Middle frontal gyrus (tissue), 1 donor: ENCODE results near the gene WBP1L.
"Not testable (repeated sequence)": the region's sequence is repeated elsewhere in the genome, so short reads cannot be mapped to it uniquely, and the experiment has no call there.

ENCODE experiments used
- DNase-seq: peaks from one replicate; pipeline ENCODE4 v3.0.0-alpha.2; 2015; ENCODE audit warnings: low spot score; ENCODE audit errors: extremely low spot score

Gene WBP1L

DNA sequence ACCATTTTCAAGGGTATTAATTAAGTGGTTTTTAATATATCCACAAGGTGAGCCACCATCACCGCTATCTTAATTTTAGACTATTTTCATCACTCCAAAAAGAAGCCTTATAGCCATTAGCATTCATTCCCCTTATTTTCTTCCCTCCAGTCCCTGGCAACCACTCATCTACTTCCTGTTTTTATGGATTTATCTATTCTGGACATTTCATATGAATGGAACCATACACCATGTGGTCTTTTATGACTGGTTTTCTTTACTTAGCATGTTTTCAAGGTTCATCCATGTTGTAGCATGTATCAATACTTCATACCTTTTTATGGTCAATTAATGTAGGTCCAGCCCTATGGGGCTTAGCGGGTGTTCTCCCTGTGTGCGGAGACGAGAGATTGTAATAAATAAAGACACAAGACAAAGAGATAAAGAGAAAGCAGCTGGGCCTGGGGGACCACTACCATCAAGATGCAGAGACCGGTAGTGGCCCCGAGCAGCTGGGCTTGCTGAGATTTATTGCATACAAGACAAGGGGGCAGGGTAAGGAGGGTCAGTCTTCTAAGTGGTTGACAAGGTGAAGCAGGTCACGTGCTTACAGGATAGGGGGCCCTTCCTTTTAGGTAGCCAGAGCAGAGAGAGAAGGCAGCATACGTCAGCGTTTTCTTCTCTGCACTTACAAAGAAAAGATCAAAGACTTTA lies 14.6 kb downstream of the WBP1L start:
- DNase-seq, result no peak

DNA sequence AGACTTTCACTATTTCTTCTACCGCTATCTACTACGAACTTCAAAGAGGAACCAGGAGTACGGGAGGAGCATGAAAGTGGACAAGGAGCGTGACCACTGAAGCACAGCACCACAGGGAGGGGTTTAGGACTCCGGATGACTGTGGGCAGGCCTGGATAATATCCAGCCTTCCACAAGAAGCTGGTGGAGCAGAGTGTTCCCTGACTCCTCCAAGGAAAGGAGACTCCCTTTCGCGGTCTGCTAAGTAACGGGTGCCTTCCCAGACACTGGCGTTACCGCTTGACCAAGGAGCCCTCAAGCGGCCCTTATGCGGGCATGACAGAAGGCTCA lies 15.2 kb downstream of the WBP1L start:
- DNase-seq, result not testable (repeated sequence)

DNA sequence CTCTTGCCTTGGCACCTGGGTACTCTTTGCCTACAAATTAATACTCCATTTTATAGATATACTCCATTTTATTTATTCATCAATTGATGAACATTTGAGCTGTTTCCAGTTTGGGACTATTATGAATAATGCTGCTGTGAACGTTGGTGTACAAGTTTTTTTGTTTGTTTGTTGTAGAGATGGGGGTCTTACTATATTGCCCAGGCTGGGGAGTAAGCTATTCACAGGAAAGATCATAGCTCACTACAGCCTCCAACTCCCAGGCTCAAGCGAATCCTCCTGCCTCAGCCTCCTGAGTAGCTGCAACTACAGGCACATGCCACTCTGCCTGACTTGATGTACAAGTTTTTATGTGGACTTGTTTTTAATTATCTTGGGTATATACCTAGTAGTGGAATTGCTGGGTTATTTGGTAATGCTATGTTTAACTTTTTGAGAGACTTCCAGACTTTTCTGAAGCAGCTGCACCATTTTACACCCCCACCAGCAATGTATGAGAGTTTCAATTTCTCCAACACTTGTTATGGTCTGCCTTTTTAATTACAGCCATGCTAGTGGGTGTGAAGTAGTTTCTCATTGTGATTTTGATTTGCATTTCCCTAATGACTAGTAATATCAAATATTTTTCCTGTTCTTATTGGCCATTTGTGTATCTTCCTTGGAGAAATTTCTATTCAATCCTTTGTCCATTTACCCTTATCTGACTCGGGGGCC lies 15.9 kb downstream of the WBP1L start:
- no peak for DNase-seq

DNA sequence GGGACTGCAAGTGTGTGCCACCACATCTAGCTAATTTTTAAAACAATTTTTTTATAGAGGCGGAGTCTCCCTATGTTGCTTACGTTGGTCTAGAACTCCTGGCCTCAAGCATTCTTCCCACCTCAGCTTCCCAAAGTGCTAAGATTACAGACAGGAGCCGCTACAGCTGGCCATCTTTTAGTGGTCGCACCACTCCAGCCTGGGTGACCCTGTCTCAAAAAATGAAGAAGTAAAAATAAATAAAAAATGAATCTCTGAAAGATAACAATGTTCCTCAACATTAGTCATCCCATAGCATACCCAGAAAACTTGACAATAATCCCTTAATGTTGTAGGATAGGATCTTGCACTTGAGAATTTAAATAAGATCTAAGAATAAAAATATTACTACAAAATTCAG lies 18.2 kb downstream of the WBP1L start:
- DNase-seq, result no peak

DNA sequence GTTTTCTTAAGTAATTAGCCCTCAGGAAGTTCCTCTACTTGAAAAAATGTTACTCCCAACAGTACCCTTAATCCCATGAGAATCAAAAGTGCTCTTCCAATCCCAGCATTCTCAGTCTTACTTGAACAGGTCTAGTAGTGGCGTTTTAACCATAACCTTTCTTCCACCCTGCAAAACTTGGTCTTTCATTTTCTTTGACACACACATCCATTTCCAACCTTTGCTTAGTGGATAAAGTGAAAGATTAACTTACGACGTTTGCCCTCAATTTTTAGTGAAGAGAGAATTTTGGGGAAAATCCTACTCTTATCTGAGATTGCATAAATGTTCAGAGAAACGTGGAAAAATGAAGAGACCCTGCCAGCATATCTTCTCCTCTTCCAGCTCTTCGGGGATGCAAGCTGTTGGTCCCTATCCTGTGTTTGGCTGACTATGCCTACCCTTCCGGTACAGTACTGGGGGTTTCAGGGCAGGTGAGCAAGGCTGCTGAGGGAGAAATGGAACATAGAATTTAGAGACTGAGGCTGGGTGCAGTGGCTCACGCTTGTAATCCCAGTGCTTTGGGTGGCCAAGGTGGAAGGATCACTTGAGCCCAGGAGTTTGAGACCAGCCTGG lies 18.8 kb downstream of the WBP1L start:
- no peak for DNase-seq

DNA sequence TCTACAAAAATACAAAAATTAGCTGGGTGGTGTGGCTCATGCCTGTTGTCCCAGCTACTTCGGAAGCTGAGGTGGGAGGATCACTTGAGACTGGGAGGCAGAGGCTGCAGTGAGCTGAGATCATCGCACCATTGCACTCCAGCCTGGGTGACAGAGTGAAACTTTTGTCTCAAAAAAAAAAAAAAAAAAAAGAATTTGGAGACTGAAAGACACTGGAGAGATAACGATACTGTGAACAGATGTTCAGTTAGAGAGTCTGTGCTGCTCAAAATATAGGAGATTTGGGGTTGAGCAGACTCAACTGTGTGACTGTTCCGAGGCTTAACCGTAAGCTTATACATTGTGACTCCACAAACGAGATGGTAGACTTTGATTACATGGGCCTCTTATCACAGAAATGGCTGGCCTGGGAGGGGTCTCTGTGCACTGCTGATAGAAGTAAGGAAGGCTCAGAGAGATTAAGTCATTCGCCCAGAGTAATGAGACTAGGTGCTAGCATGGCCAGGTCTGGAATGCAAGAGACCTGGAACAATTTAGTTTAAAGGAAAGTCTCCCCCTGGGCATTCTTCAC lies 19.4 kb downstream of the WBP1L start:
- DNase-seq, result no peak

DNA sequence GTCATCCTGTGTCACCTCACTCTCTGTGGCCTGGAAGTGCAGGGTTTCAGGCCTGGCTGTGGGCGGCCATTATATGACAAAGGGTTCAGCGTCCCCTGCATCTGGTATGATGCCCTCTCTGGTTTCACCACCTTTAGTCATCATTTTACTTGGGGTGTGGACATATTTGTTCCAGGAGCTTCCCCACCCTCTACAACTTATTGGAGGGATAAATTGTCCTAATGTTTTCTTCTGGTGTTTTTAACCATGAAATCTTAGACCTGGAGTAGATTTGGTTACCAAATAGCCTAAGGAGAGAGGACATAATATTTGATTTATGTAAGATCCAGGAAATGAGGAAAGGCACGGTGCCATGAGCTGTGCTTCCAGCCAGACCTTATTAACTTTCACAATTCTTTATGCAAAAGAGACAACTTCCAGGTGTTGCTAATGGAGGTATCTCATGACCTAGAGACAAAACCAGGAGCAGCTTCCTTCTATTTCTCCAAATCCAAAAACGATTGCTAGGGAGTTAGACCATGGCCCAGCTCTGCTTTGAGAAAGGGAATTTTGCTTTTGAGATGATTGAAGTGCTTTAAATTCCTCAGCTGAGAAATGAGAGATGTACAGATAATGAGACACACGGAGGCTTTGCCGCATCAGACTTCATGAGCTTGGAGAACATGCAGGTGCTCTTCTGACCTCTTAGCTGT lies 20.9 kb downstream of the WBP1L start:
- no peak for DNase-seq

DNA sequence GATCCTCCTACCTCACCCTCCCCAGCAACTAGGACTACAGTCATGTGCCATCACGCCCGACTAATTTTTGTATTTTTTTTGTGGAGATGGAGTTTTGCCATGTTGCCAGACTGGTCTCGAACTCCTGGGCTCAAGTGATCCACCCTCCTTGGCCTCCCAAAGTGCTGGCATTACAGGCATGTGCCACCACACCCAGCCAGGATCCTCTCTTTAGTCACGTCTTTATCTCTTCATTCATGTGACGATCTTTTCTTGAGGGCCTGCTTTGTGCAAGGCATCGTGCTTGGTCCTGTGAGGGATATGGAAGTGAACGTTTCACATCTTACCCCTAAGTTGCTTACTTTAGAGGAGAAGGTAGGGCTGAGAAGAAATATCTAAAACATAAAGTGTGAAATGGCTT lies 21.6 kb downstream of the WBP1L start:
- no peak for DNase-seq

DNA sequence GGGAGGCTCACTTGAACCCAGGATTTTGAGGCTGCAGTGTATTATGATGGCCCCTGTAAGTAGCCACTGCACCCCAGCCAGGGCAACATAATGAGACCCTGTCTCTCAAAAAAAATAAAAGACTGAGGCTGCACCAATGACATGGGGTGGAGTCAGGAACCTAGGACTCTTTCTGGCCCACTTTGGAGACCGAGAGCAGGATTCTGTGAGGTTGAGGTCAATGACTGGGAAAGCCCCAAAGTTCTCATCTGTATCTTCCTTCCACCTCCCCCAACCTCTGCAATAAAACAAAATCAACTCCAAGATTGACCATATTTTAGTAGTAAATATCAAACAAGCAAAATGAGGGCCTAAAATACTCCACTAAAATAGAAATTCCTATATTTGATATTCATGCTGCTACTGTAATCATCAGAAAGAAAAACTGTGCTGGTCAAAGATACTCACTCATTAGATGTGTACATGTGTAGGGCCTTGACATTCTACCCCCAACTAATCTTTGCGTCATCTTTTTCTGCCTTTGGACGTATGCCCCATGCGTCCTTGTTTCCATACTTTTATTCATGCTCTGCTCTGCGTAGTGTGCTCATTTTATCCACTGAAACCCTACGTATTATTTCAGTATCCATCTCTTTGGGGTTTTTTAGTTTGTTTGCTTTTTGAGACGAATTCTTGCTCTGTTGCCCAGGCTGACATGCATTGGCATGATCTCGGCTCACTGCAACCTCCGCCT lies 23.8 kb downstream of the WBP1L start:
- DNase-seq, result no peak

DNA sequence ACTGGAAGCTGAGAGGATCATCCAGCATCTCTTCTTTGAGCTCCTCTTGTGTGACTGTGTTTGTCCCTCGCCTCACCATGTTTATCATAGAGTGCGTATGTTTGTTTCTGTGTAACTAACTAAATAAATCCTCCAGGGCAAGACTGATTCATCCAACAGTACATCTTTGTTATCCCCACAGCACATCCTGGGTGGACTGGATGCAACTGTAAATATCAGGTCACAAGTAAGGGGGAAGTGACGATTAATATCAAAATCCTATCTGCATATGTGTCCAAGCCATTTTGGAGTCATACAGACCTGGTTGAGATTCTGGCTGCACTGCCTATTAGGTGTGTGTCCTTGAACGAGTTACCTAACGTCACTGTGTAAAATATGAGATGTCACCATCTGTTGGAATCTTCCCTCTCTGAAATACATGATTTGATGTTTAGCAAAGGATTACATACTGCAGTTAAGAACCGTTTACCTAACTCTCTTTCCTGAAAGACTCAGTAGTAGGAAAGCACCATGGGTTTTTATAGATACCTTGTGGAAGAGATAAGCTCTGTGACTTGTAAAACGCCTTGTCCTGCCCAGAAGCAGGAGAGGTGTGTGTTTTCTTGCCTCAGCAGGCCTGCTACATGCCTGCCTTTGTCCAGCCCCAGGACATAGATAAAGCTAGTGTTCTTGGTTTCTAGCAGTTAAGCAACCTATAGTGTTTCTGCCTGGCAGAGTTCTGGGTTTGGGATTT lies 25.8 kb downstream of the WBP1L start:
- DNase-seq, result no peak

DNA sequence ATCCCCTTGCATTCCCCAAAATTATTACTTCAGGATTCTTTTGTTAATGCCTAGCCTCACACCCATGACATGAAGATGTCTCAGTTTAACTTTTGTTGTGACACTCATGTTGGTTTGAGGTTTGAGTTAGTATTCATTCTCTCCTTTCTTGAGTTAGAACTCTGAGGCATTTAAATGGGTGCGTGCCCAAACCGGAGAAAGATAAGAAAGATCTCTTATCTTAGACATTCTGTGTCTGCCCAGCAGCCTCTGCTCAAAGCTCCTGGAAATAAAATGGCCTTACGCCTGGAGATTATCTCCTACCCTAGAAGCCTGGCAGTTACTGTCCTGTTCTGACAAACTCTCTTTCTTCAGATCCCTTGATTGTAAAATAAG lies 26.3 kb downstream of the WBP1L start:
- no peak for DNase-seq

DNA sequence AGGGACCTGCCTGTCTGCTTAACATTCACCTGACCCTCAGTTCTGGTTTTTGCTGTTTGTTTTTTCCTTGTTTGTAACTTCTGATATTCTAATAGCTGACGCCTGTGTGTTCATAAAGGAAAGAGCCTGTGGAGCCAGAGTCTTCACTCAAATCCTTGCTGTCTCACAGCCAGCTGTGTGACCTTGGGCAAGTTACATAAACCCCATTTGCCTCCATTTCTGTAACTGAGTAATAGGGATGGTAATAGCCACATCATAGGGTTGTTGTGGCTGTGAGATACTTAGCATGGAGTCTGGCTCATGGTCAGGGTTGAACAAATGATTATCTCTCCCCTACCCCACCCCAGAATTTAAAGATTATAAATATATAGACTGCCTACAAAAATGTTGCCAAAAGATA lies 27.0 kb downstream of the WBP1L start:
- DNase-seq, result no peak

DNA sequence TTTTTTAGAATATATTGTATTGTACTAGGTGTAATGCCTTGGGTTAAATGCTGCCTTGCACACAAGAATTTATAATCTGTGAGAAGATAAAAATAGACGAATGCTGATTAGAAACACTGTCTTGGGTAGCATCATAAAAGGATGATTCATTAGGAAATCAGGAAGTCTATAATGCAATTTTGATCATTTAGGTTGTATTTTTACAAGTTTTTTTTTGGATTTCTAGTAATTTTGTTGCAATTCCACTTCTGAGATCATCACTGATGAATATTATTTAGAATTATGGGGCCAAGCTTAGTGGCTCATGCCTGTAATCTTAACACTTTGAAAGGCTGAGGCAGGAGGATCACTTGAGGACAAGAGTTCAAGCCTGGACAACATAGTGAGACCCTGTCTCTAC lies 29.6 kb downstream of the WBP1L start:
- no peak for DNase-seq

DNA sequence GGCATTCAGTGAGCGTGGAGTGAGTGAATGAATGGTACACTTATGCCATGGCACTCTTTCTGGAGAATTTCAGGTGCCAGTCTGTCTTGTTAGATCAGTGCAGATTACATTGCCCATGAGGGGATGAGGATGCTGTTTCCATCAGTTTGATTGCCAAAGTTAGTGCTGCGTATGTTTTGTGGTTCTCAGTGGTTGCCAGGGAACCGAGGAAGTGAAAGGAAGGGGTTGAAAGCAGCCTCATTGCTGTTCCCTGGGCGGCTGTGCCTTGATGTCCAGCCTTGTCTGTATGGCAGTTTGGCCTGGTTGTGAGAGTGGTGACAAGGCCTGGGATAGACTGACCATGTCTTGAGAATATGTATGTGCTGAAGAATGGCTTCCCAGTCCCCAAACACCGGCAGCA lies 30.2 kb downstream of the WBP1L start:
- no peak for DNase-seq

DNA sequence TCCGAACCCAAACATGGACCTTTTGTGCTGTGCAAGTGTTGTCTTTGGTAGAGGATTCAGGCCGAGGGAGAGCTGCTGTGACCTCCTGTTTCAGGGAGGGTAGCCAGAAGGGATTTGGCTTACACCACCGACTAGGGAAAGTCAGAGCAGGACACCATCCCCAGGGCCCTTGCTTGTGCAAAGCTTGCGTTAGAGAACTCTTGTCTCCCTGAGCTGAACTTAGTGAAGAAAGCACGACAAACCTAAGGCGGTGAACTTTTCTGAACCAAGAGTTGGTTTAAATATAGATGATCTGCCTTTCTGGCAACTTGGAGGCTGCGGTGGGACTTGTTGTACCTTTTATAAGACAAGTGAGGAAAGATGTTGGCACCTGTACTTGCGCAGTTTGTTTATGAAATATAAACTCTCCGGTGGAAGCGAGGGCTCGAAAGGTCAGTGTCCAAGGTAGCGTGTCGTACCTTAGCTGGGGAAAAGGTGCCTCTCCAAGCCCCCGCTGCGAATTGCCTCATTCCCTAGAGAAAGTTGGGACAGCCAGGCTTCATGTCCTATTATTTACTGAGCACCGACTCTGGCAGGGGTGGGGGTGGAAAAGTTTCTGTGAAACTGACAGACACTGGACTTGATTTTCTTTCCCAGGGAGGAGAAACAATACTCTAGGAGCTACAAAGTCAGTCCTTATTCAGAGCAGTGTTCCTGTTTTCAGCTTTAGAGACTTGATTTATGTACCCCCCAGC lies 31.6 kb downstream of the WBP1L start:
- no peak for DNase-seq

DNA sequence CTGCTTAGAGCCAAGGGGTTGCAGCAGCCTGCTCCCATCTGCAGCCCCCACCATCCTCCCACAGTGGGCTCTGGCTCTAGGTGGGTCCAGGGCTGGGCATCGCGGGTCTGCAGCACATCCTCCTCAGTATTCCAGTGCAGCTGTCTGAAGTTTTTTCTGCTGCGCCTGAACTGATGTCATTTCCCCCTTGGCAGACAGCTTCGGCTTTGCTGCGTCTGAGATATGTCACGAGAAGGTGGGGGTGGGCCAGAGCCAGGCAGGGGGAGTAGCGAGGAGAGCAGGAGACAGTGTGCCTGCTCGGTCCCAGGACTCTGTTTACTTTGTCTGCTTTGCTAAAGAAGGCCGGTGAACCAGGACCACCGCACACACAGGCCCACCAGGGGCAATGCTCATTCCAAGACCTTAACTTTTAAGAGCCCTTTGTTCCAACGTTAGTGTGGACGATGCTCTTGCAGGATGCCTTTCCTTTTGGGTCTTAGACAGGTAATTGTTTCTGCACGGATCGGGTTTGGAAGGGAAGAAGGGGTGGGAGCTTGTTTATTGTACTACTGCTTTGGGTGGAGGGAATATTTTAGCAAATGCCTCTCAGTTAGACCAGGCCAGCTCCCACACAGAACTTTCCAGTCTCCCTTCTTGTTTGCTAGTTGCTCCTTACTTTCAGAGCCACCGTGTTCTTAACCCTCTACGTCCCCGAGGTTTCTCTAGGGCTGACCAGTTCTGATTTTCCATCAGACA lies 32.4 kb downstream of the WBP1L start:
- peak; percentile 54 for DNase-seq

DNA sequence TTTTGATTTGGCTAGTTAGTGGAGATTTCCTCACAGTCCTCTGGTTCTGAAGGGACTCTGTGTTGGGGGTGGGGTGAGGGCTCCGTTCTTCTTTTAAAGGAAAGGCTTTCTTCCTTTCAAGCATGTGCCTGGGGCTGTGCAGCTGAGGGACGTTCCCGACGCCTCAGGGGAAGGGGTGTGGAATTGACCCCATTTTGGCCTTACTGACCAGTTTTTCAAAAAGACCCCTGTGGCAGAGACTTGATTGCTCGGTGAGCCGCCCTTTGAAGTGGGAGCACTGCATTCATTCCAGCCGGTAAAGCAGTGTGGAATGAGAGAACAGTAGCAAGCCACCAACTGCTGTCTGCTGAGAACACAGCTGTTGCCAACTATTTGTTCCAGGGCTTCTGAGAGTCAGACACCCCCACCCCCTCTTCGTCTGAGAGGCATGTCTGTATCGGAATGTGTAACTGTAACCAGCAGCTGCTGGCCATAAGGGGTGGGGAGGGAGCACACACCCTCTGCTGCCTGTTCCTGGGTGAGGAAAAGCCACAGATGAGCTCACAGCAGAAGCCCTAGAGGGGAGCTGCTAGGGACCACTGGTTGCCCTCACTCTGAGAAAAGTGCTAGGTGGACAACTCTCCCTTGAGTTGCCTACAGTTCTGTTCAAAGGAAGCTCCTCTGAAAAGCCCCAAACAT lies 33.2 kb downstream of the WBP1L start:
- DNase-seq, result no peak

DNA sequence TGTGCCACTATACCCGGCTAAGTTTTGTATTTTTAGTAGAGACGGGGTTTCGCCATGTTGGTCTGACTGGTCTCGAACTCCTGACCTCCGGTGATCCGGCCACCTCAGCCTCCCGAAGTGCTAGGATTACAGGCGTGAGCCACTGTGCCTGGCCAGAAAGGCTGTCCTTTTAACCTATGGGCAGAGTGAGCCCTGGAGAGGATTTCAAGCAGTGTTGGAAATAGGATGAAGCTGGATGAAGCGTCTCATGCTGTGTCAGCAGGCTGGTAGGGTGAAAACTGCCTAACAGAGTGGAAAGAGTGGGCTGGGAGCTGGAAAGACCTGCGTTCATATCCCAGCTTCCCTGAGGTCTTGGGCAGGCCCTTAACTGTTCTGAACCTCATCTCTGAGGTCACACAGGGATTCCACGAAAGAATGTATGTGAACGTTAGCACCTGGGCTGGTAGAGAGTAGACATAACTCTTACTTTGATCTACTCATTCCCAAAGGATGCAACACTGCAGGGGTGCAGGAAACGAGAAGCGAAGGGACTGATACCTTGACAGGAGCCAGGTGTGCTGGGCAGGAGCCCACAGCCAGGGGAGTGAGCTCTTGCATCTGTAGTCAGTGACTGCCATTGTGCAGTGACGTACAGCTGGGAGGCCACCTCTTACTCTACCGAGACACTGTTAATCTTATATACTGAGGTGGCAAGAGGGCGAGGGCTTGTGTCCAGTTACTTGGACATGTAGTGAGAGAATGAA lies 34.1 kb downstream of the WBP1L start:
- no peak for DNase-seq
